GM03348 (cell line): Measurements from ENCODE around the gene AKT2.

ENCODE experiments used
- DNase-seq: peaks from one replicate; pipeline ENCODE4 v3.0.0; 2012; ENCODE audit warnings: low spot score

Gene AKT2

DNA sequence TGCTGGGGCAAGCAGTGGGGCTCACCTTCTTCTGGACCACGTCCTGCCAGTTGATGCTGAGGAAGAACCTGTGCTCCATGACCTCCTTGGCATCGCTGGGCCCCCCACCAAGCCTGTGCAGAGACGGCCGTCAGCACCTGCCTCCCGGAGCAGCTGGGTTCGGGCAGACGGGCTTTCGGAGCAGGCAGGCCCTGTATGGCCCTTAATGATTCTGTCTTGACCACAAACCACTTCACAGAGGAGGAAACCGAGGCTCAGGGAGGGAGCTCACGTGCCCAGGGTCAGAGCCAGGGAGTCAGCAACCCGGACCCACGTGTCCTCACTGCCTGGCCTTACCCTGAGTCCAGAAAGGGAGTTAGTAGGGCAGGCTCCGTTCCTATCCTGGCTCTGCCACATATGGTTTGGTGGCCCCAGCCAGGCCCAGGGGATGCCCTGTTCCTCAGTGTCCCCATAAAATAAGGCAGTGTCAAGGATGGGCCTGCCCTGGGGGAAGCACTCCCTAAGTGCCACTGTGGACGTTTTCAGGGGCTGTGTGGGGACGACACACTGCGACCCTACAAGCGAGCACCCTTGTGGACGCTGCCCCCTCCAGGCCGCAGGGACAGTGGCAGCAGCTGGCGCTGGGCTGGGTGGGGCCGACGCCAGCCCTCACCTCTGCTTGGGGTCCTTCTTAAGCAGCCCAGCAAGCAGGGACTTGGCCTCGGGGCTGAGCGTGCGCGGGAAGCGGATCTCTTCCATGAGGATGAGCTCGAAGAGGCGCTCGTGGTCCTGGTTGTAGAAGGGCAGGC, 49.7 kb downstream of the AKT2 start:
- no peak for DNase-seq

DNA sequence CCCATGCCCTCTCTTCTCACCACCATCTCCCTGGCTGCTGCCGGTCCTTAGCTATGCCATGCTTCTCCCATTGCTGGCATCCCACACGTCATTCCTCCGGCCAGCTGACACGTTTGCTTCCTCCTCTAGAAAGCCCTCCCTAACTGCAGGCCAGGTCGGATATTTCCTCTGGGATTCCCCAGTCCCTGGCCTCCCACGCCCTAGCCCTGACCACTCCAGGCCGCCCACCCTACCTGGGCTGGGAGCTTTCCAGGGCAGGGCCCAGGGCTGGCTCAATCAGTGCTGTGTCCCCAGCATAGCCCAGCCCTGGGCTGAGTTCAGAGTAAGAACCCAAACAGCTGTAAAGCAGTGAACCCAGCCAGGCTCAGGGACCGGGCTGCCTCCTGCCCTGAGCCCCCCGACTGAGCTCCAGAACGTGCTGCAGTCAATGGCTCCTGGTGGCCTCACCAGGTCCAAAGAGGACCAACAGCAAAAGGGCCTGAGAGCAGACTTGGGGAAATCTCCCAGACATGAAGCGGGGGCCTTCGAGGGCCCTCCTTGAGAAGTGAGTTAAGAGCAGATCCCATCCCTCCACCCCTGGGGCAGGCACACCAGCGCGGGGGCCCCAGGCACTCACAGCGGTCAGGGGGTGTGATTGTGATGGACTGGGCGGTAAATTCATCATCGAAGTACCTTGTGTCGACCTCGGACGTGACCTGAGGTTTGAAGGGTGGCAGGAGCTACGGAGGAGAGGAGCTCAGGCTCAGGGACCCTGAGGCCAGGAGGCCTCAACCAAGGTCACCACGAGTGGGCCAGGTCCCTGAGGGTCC, 50.5 kb downstream of the AKT2 start:
- DNase-seq, result no peak

DNA sequence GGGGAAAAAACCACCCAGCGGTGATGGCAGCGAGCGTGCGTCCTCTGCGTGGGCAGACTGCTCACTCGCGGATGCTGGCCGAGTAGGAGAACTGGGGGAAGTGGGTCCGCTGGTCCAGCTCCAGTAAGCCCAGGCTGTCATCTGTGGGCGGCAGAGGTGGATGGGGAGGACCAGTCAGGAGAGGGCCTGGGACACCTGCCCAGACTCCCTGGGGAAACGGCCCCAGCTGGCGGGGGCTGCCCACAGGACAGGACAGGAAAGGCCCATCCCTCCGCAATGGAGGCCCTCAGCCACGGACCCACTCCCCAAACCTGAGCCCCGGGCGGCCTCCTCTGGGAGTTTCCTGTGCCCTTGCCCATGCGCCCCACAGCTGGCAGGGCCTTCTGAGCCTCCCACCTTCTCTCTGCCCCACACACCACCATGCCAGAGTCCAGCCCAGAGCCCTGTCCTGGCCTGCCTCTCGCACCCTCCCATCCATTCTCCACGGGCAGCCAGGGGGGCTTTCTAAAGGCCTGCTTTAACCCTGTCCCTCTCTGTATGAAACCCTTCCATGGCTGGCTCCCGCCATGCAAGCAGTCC, 51.2 kb downstream of the AKT2 start:
- DNase-seq, result no peak

DNA sequence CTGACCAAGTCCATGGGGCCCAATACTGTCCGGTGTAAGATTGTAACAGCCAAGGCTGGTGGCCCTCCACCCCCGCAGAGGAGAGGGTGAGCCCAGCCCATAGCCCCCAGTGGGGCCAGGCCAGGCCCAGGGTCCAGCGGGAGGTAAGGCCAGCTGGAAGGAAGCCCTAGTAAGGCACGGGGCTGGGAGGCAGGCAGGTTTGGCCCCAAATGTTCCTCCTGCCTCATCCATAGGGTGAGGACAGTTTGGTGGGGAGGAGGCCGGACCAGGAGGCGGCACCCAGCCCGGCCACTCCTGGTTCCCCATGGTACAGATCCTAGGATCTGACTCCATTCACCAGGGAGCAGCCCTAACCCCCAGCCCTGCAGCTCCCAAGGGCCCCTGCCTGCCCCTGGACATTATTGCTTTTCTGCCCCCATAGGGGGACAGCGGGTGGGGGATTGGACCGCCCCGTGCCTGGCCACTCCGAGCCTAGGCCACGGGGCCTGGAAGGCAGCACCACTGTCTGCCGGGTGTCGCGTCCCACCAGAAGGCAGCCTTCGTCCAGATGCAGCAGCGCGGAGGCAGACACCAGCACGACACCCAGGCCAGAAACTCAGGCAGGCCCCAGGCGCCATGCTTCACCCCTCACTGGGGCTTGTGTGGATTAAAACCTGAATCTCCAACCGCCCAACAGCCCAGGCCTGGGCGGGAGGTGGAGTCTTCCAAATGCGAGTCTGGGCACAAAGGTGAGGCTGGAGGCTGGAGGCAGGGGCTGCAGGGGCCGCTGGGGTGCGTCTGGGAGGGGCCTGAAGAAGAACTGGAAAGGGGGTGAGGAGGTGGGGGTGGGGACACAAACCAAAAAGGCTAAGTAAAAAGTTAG, 52.0 kb downstream of the AKT2 start:
- DNase-seq, result no peak

DNA sequence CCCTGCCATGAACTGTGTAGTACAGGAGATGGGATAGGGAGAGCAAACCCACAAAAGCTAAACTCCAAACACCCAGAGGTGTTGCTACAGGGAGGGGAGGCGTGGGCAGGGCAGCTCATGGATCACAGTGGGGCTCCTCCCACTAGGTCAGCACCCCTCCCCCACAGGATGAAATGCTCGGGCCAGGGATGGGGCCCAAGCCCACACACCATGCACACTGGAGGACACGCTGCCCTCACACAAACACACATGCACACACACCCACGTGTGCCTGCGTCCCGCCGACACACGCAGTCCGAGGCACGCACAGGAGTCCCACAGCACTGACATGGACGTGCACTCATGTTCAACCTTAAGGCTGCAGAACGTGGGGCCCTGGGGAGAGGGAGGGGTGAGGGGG, 52.7 kb downstream of the AKT2 start:
- DNase-seq, result no peak

DNA sequence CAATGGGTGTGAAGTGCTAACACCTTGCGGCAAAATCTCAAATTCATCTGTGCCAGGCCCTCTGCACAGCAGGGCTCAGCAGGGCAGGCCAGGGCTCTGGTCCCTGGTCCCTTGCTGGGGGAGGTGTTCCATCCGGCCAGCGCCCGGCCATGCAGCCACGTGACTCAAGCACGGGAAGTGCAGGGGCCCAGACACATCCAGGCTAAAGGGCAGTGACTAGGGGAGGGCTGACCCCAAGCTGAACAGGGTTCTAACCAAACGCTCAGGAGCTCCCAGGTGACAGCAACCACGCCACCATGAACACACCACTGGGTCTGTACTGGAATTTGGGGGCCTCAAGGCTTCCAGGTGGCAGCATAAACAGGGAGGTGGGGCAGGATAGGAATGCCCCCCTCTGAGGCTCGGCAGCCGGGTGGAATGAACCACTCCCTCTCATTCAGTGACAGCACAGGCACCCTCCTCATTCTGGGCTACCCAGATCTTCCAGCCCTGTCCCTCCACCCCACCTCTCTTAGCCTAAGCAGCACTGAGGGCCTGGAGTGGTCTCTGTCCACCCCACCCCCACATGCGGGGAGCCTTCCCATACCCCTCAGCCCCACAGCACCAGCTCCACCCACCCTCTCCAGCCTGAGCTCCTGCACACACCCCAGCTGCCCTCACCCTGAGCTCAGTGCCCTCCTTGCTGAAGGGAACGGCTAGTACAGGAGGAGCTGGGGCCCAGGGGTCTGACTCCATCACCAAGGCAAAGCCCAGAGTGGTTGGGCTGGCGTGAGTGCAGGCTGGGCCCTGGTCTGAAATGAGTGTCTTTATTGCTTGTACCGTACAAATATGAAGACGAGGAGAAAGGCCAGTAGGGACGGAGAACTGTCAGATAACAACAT, 53.4 kb downstream of the AKT2 start:
- DNase-seq, result peak; percentile 41

DNA sequence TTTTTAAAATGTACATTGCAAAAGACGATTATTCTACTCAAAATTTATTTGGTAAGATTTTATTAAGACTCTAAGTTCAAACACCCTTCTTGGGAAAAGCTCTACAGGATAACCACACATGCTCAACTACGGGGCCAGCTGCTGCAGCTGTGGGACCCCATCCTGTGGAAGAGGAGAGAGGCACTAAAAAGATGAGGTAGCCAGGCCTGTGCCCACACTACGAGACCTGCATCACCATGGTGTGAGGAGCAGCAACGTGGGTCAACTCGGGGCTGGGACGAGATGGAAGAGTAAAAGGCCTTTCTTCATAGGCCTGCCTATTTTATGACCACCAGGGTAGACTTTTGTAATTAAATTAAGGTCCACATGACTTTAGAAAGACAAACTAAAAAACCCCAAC, 54.1 kb downstream of the AKT2 start:
- no peak for DNase-seq

DNA sequence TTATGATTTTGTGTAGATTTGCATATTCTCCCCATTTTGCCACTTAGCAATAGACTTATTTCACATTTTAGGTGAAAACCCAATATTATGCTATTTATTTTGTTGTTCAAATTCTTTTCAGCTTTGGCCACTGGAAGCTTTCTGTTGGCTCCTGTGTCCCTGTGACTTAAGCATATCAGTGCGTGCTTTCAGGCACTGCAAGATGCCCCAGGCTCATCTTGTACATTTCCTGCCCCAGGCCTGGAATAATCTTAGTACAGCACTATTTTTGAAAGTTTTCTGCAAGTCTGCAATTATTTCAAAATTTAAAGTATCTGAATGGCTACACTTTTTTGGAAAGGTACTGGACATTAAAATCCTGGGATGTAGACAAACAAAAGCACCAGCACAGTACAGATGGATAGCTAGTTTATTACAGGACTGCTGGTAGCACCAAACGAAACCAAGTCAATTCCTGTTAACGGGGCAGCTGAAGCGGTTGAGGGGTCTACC, 55.2 kb downstream of the AKT2 start:
- no peak for DNase-seq

DNA sequence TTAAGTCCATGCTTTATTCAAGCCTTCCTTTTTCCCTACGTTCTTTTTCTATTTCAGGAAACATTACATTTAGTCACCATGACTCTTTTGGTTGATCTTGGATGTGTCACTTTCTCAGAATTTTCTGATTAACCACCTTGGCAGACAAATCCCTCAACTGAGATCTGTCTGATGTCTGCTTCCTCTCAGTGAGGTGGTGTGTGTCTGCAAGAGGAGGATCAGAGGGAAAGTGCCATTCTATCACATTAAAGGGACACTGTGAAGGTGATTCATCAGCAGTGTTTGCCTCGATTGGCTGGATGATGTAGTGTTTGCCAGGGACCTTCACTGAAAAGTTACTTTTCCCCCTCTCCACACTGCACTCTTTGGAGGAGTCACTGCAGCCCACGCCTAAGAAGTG, 55.7 kb downstream of the AKT2 start:
- peak; percentile 38 for DNase-seq

DNA sequence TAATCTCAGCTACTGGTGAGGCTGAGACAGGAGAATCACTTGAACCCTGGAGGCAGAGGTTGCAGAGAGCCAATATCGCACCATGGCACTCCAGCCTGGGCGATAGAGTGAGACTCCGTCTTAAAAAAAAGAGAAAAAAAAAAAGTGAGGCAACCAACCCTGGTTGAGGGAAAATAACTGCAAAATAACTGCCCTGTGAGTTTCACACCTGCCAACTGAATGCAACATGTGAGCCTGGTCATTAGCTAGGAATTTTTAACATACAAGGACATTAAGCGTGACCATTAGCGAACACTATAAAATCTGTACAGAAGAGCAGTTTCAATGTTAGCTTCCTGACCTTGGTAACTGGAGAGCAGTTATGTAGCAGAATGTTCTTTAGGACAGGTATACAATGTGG, 56.3 kb downstream of the AKT2 start:
- DNase-seq, result no peak

DNA sequence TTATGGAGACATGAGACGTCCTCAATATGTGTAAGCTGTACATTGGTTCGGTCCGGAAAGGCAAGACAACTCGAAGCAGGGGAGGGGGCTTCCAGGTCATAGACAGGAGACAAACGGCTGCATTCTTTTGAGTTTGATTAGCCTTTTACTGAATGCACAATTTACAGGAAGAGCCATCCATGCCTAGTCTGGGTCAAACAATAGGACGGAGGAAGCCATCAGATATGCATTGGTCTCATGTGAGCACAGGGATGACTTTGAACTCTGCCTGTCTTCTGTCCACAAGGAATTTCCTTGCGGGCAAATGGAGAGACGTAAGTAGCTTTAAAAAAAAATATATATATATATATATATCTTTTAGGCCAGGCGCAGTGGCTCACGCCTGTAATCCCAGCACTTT, 56.8 kb downstream of the AKT2 start:
- no peak for DNase-seq

DNA sequence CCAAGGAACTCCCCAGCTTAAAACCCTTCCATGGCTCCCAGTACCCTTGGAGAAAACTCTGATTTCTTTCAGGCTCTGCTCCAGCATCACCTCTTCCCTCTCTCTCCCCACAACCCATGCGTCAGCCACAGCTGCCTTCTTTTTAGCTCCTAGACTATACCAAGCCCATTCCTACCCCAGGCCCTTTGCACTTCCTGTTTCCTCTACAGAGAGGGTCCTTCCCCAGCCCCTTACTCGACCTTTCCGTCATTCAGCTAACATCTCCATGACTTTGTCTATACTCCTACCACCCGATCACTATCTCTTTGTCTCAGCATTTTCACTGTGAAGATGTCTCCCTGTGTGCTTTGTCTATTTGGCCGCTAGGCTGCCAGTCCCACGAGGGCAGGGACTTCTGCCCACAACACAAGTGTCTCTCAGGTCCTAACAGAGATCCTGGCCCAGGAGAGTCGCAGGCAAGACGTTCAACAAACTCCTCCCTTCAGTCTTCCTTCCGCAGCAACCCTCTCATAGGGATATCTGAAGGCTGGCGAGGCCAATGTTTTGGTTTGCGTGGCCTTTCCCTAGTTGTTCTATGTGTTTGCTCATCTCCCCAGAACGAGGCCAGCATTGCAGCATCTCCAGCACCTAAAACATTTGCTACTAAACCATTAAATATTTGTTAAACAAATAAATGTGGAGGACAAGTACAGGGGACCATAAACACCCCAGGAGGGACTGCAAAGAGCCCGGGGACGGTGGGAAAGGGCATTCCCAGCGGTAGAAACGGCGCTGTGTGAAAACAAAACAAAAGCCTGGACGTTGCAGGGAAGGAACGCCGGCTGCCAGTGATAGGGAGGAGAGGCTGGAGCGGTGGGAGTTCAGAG, 59.5 kb downstream of the AKT2 start:
- peak; percentile 58 for DNase-seq

DNA sequence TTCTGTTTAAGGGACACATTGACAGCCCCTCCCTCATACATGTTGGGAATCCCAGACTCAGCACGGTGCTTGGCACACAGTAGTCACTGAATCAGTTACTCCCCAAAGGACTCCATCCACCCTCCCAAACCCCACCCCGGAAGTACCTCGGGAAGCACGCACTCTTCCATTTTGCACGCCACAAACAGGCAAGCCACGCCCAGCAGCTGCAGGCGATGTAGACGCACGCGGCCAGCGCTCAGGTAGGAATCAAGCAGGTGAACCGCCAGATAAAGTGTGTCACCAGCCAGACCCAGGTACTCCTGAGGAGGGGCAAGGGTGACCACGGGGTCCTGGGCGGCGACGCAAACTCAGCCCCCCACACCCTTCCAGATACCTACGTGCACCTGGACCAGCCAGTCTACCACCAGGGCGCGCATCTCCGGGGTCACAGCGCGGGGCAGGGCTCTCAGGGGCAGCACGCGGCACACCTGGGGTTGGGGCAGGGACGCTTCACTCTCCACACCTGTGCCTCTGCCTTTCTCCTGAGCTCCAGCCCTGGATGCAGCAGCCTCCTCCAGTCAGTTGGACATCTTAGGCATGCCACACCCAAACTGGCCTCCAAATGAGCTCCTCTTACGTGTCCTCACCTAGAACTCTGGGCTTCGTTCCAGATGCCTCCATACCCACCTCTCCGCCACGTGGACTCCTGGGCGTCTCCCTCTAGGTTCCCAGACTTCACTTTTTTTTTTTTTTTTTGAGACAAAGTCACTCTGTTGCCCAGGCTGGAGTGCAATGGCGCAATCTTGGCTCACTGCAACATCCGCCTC, 60.6 kb downstream of the AKT2 start:
- DNase-seq, result no peak

DNA sequence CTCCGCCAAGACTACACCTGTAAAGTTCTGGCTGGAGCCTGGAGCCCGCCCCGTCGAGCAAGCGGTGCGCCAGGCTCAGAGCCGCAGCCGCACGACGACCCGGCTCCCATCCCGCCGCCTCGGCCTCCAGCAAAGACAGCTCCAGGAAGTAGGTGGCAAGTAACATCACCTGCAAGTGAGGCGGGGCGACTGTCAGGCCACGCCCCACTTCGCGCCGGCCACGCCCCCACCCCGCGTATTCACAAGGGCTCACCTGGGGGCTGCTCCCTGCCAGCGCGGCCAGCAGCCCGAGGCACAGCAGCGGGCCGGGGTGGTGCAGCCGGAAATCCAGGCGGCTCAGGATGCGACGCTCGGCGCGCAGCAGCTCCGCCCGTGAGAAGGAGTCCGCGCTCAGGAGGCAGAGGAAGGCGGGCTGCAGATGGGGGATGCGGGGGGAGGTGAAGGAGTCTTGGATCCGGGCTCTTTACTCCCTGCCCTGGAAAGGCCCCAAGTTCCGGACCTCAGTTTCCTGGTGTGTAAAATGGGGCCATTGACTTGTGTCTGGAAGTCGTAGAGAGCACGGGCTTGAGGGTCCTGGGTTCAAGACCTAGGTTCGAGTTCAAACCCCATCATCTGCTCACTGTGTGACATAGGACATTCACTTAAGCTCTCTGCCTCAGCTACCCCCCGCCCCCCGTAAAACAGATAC, 61.9 kb downstream of the AKT2 start:
- DNase-seq, result no peak

DNA sequence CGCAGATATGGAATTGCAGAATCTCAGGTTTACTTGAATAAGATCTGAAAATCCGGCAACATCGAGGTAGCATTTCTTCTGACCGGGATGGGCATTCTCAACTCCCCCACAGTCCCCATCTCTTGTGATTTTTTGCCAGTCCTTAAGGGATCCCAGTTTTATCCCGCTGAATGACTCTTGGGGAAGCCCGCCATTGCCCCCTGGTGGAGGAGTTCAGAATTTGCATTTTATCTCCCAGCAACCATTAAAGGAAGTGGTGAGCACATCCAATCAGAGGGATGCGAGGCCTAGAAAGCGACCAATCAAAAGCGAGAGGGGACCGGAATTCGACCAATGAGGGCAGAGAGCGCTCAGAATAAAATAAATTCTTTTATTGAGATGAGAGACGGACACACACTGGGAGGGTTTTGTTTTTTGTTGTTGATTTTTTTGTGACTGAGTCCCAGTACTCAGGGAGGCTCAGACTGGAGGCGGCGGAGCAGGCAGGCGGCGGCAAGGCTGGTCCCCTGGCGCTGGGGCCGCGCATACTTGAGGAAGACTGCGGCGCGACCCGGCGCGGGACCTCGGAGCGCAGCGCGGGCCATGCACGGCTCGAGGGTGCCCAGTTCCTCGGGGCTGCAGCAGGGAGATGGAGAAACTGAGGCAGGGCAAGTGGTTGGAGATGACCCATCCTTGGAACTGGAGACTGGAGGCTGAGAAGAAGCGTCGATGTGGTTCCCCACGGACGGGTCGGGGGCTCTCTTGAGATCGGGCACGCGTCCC, 63.1 kb downstream of the AKT2 start:
- peak; percentile 98 for DNase-seq

DNA sequence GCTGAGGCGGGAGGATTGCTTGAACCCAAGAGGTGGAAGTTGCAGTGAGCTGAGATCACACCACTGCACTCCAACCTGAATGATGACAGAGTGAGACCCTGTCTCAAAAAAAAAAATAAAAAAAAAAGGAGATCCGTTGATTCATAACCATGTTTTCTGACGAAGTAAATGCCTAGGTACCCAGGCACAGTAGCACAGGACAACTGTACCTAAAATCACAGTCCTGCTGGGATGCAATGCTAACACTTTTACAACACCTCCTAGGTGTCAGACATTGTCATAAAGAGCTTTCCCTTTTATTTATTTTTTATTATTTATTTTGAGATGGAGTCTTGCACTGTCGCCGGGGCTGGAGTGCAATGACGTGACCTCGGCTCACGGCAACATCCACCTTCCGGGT, 64.5 kb downstream of the AKT2 start:
- no peak for DNase-seq

DNA sequence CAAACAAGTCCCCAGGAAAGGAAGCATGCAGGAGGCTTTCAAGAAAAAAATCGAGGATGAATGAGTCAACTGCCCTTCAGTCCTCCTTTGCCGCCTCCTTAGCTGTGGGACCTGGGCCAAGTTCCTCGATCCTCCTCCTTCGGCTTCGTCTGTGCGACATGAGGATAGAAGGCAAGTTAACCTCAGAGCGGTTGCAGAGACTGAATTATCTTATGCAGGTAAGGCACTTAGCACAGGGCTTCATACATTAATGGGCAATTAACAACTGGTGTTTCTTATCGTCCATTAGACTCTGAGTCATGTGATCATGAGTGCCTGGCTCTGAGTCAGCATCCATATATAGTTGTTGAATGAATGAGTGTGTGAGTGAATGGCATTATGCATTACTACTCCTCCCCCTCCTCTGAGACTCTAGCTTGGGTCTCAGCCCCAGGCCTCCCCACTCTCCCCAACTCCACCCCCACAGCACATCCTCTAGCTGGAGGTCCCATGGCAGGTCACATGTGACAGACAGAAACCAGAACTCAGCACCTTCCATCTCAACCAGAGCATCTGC, 65.3 kb downstream of the AKT2 start:
- peak; percentile 45 for DNase-seq
